GM12864 (cell line): ENCODE measurements around the gene KIAA0232.
"Not testable (repeated sequence)": the region's sequence is repeated elsewhere in the genome, so short reads cannot be mapped to it uniquely, and the experiment has no call there.

ENCODE experiments used
- DNase-seq: peaks from one replicate; pipeline ENCODE4 v3.0.0-alpha.2; 2011; ENCODE audit warnings: low read depth
- H3K4me3 ChIP-seq: 2 replicates; pipeline ENCODE4 v1.5.1; 2011; ENCODE audit warnings: mild to moderate bottlenecking, low read depth, low read length, control low read depth
- TF ChIP-seq, protein P1 (sequence below): IDR thresholded peaks from 2 replicates; pipeline ENCODE4 v1.5.1; 2011; ENCODE audit warnings: low read depth, mild to moderate bottlenecking, moderate library complexity, low read length, control low read depth, inconsistent platforms; ENCODE audit errors: missing control alignments

The KIAA0232 gene

DNA sequence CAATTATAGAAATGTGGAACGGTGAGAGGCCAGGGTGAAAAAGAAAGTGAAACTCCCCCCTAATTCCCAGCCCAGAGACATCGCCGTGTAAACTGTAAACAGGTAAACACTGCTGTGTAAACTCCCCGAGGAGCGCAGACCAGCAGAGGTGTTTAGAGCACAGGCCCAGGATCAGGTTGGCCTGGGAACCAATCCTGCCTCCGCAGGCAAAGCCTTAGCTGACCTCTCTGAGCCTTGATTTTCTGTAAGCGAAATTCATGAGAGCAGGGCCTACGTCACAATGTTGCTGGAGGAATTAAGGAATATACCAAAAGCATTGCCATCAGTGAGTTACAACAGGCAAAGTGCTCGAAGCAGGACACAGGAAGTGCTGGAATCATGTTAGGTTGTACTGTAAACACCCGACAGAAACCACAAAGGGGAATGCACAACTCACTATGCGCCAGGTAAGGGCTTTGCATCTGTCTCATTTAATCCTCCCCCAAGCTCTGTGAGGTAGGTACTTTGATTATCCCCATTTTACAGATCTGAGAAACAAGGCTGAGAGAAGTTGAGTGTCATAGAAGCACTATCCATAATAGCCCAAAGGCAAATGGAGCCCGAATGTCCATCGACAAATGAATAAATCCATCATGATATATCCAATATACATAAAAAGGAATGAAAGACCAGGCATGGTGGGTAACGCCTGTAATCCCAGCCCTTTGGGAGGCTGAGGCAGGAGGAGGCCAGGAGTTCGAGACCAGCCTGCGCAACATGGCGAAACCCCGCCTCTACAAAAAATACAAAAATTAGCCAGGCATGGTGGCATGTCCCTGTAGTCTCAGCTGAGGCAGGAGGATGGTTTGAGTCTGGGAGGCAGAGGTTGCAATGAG lies 30.7 kb upstream of the KIAA0232 start:
- DNase-seq, result no peak

DNA sequence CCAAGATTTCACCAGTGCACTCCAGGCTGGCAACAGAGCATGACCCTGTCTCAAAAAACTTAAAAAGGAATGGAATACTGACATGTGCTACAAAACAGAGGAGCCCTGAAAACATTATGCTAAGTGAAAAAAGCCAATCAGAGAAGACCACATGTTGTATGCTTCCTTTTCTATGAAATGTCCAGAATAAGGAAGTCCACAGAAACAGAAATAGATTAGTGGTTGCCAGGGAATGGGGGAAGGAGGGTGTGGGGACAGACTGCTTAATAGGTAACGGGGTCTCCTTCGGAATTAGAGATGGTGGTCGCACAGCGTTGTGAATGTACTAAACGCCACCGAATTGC lies 30.1 kb upstream of the KIAA0232 start:
- TF ChIP-seq, protein P1, sequence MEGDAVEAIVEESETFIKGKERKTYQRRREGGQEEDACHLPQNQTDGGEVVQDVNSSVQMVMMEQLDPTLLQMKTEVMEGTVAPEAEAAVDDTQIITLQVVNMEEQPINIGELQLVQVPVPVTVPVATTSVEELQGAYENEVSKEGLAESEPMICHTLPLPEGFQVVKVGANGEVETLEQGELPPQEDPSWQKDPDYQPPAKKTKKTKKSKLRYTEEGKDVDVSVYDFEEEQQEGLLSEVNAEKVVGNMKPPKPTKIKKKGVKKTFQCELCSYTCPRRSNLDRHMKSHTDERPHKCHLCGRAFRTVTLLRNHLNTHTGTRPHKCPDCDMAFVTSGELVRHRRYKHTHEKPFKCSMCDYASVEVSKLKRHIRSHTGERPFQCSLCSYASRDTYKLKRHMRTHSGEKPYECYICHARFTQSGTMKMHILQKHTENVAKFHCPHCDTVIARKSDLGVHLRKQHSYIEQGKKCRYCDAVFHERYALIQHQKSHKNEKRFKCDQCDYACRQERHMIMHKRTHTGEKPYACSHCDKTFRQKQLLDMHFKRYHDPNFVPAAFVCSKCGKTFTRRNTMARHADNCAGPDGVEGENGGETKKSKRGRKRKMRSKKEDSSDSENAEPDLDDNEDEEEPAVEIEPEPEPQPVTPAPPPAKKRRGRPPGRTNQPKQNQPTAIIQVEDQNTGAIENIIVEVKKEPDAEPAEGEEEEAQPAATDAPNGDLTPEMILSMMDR, result no peak
- H3K4me3 ChIP-seq, result no peak overlapping the region
- no peak for DNase-seq

More for the DNA sequence above, 30.7 kb upstream of the KIAA0232 start:
- TF ChIP-seq, protein P1, result no peak
- H3K4me3 ChIP-seq, result no peak overlapping the region

DNA sequence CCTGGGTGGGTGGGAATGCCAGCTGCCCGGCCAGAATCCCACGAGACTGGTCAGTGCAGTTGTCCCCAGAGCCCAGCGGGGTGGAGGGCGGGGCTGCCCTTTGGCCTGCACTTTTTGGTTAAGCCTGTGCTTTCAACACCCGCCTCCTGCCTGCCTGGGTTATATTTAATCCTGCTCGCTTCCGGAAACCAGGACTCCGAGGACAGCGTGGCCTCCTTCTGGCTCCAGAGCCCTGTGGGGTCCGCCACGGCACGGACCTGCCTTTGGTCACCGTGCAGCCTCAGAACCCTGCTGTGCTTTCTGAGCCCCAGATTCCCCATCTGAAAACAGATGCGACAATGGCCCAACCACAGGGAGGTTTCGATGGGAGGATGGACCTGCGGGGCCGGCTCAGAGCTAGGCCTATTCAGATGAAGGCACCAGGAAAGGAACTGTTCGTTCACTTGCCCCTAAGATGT lies 29.4 kb upstream of the KIAA0232 start:
- DNase-seq, result no peak
- H3K4me3 ChIP-seq, result no peak overlapping the region
- TF ChIP-seq, protein P1, result no peak

DNA sequence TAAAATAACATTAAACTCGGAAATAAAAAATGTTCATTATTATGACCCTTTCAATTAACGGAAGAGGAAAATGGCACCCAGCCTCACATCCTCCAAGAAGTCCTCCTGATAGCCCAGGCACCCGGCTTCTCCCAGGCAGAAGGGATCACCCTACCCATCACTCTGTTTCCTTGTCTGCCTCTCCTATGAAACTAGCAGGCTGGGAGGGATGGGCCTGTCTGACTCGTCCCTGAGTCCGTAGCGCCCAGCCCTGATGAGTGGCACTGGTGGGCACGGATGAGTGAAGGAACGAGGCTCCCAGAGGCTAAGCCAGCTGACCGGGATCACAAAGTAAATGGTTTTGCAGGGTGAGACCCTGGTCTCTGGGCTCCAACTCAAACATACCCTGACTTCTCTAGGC lies 28.6 kb upstream of the KIAA0232 start:
- DNase-seq, result no peak

DNA sequence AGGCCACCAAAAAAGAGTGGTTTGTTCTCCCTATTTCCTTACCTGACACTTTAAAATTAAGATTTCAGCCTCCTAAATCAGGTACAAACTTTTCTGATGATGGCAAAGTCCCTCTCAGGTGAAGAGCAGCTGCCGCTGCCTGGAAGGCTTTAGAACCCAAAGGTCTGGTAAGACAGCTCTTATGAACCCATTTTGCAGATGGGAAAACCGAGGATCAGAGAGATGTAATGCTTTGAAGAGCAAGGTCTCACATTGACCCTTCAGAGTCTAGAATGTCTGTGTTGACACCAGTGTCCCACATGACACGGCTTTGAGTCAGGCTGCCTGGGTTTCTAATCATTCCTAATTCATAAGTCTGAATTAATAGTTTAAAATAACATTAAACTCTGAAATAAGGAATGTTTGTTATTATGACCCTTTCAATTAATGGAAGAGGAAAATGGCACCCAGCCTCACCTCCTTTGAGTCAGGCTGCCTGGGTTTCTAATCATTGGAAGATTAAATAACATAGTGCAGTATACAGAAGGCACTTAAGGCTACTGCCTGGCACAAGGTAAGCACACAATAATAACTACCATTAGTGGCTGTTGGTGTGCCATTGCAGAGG lies 27.9 kb upstream of the KIAA0232 start:
- H3K4me3 ChIP-seq, result no peak overlapping the region
- TF ChIP-seq, protein P1, result no peak
- DNase-seq, result no peak

More for the DNA sequence above, 28.6 kb upstream of the KIAA0232 start:
- no peak overlapping the region for H3K4me3 ChIP-seq
- TF ChIP-seq, protein P1, result no peak

DNA sequence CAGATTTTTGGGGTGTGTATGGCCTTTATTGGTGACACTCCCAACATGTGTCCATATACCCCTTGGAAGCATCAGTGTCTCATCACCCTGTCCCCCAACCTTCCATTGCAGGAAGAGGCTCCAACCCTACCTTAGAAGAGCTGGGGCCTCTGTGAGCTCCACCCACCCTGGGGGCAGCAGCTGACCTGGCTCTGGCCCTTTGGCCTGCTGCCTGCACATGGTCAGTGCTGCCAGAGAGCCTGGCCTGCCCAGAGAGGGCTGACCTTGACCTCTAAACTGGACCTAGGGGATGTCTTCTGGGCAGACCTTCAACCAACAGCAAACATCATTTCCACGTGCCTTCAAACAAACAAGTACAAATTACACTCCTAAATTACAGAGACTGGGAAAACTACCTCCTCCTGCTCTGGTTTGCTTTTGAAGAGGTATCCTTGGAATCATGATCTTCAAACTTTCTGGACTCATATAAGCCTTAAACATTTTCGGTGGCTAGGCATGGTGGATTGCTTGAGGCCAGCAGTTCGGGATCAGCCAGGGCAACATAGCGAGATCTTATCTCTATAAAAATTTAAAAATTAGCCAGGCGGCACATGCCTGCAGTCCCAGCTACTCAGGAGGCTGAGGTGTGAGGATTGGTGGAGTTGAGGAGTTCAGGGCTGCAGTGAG lies 27.3 kb upstream of the KIAA0232 start:
- H3K4me3 ChIP-seq, result no peak overlapping the region
- TF ChIP-seq, protein P1, result no peak
- DNase-seq, result no peak

DNA sequence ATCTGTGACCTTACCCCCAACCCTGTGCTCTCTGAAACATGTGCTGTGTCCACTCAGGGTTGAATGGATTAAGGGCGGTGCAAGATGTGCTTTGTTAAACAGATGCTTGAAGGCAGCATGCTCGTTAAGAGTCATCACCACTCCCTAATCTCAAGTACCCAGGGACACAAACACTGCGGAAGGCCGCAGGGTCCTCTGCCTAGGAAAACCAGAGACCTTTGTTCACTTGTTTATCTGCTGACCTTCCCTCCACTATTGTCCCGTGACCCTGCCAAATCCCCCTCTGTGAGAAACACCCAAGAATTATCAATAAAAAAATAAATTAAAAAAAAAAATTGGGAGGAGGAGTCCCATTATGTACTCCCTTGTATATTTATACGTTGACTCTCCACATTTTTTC lies 26.2 kb upstream of the KIAA0232 start:
- not testable (repeated sequence) for DNase-seq, H3K4me3 ChIP-seq
